NCI-H1105 treated with DMSO at 0.1 percent for 48 hours (cell line): ENCODE results near the gene RAPGEF3.

Source experiments
- DNase-seq: peaks from one replicate; lab custom pipeline; 2025; lab: John Stamatoyannopoulos, UW

RAPGEF3 gene

DNA sequence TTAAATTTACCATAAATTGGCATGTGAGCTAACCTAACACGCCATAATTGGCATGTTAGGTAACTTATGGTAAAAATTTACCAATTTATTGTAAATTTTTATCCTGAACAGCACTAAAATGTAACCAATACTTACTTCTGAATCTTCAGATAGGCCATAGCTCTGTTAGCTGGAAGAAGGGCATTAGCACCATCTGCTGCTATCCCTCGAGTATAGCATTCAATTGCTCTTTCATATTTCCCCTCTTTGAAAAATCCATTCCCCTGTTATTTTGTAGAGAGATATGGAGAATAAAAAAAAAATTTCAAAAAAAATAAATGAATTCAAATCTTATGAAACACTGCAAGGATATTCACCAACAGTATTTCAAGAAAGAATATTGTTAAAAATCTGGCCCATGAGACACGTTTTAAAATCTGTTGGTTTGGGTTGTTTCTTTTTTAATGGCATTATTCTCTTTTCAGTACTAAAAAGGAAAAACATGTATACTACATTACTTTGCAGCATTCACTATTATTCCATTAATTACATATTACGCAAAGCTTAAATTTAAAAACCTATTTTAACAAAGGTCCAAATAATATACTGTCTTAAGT lies 71.9 kb downstream of the RAPGEF3 start:
- peak; percentile 48 for DNase-seq
